Endothelial cell of coronary artery (primary cell): ENCODE measurements around the gene WBP1. TPM values are rescaled to one million over a fixed set of nuclear protein-coding genes. Genes with fewer than 3 reads are reported as not detected.

ENCODE experiments used
- total RNA-seq: library from RNA; depleted of rRNA; stranded (reverse); fragments of >200 nt; gene quantifications from 2 replicates; pipeline ENCODE4 v1.2.3, GENCODE V29; 2014

Gene WBP1
- 30.9 and 36.8 TPM in 2 replicates for total RNA-seq

GRCh38 chr2:74458132-74458937 is at the start of gene WBP1:
Gene WBP1, plus strand, starts transcription at chr2:74458438. Its CDS starts 165 bp downstream, at chr2:74458603.

DNA sequence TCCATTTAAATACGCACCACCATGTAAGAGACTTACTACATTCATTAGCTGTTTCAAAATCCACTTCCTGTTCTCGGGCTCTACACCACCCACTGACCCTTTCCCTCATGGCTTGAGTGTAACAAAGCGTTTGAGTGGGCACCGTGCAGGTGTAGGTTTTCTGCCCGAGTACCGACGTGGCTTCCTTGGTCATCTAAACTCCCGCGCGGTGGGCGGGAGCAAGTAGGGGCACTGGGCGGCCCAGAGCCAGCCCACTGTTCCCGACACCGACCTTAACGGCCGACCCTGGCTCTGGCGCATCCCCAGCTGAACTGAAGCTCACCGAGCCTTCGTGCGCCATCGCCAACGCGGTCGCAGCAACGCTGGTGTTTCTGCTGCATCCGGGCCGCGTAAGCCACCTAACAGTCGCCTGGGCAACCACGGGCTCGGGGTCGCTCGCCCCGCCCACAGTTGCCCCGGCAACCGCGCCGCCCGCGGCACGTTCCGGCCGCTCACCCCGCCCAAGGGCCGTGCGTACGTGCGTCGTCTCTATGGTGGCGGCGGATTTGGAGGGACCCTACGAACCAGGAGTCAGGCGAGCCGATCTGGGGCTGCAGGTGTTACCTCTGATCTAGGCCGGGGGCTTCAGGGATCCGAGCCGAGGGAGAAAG is 36.9 kb upstream of the WBP1 start, which contains the start of the genes C2orf81 and WDR54:
TSS of gene C2orf81 (minus strand) at position 399 of the 650 bp plus-strand sequence. CDS start at position 340, 59 bp downstream.
TSS of gene WDR54 (plus strand) at position 510 of the 650 bp plus-strand sequence. CDS start 424 bp downstream, outside the sequence.

GRCh38 chr2:74441690-74442482 is 16.4 kb upstream of the WBP1 start, which contains the start of gene RTKN:
Gene RTKN, minus strand, starts transcription at chr2:74441937. Its CDS starts 121 bp downstream, at chr2:74441816.

GRCh38 chr2:74454654-74455511 is 3.4 kb upstream of the WBP1 start, which contains the start of gene INO80B:
Gene INO80B, plus strand, starts transcription at chr2:74455087. Its CDS starts 30 bp downstream, at chr2:74455117.

DNA sequence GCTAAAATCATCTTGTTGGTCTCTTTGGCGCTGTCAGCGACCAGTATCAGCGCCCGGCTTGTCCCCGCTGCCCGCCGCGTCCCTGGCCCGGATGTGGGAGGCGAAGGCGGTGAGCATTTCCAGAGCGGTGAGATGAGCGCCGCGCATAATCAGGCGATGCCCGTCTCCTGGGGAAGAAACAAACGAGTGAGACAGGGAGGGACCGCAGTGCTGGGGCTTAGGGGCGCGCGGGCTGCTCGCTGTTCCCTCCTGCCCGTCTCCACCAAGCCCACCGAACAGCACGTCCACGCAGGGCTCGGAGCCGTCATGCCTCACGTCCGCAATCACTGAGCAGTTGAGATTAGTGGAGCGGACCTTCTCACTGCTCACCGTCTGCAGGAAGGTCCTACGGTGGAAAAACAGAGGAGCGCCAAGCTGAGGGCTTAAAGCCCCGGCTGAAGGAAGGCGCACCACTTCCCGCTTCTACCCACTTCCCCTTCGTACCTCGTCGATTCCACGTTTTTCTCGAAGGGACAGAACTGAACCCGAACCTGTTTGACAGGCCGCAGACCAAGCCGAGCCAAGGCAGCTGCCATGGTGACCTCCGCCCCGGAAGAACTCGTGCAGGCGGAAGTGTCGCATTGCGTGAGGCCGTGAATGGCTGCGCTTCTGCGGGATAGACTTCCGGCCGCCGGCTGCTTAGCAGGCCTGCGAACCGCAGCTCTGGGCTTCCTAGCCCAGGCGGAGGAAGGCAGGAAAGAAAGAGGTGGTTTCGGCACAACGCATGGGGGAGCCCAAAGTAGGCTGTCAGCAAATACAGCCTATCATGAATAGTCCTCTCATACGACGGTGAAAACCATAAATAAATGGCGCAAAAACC is 14.1 kb downstream of the WBP1 start, which contains the start of gene MRPL53:
TSS of gene MRPL53 (minus strand) at position 595 of the 859 bp plus-strand sequence. CDS start at position 575, 20 bp downstream.

GRCh38 chr2:74482801-74483674 is 24.8 kb downstream of the WBP1 start, which contains the start of the genes CCDC142 and TTC31:
Gene CCDC142, minus strand, starts transcription at chr2:74482998. Its CDS starts 161 bp downstream, at chr2:74482837.
Gene TTC31, plus strand, starts transcription at chr2:74483081. Its CDS starts 15 bp downstream, at chr2:74483096.

GRCh38 chr2:74499267-74499939 is 41.2 kb downstream of the WBP1 start, which contains the start of gene LBX2:
Gene LBX2, minus strand, starts transcription at chr2:74499603. Its CDS starts 66 bp downstream, at chr2:74499537.

GRCh38 chr2:74507145-74507925 is 49.1 kb downstream of the WBP1 start, which contains the start of gene PCGF1:
Gene PCGF1, minus strand, starts transcription at chr2:74507695. Its CDS starts 27 bp downstream, at chr2:74507668.

Other genes starting within 250 kb of the WBP1 start
- 0.09 TPM in 1 of 2 replicates, not detected in the other for gene SLC4A5, start 115.0 kb upstream of the WBP1 start, total RNA-seq
- 147 and 177 TPM in 2 replicates for gene DCTN1, start 78.1 kb upstream of the WBP1 start, total RNA-seq
- 0.09 and 0.19 TPM in 2 replicates for gene C2orf81, start 36.8 kb upstream of the WBP1 start, total RNA-seq
- 43.6 and 46.7 TPM in 2 replicates for gene WDR54, start 36.7 kb upstream of the WBP1 start, total RNA-seq
- gene RTKN, start 16.5 kb upstream of the WBP1 start, total RNA-seq, result 6.7 and 9.0 TPM in 2 replicates
- gene INO80B, start 3.4 kb upstream of the WBP1 start, total RNA-seq, result 8.5 and 15.2 TPM in 2 replicates
- 46.2 and 60.4 TPM in 2 replicates for gene MOGS, start 6.9 kb downstream of the WBP1 start, total RNA-seq
- gene MRPL53, start 14.2 kb downstream of the WBP1 start, total RNA-seq, result 49.9 and 50.5 TPM in 2 replicates
- gene CCDC142, start 24.6 kb downstream of the WBP1 start, total RNA-seq, result 13.0 and 24.2 TPM in 2 replicates
- 6.8 and 9.5 TPM in 2 replicates for gene TTC31, start 24.6 kb downstream of the WBP1 start, total RNA-seq
- 1.4 and 2.1 TPM in 2 replicates for gene LBX2, start 41.2 kb downstream of the WBP1 start, total RNA-seq
- gene PCGF1, start 49.3 kb downstream of the WBP1 start, total RNA-seq, result 13.7 and 16.8 TPM in 2 replicates
- gene TLX2, start 56.0 kb downstream of the WBP1 start, total RNA-seq, result not detected in 2 replicates
- 0.09 TPM in 1 of 2 replicates, not detected in the other for gene DQX1, start 67.8 kb downstream of the WBP1 start, total RNA-seq
- gene AUP1, start 71.3 kb downstream of the WBP1 start, total RNA-seq, result 91.2 and 104 TPM in 2 replicates
- 43.3 and 47.2 TPM in 2 replicates for gene HTRA2, start 71.5 kb downstream of the WBP1 start, total RNA-seq
- 0.99 and 31.5 TPM in 2 replicates for gene LOXL3, start 95.5 kb downstream of the WBP1 start, total RNA-seq
- gene DOK1, start 96.3 kb downstream of the WBP1 start, total RNA-seq, result 14.6 and 24.3 TPM in 2 replicates
- gene M1AP, start 189.9 kb downstream of the WBP1 start, total RNA-seq, result not detected in 2 replicates
- 4.0 and 5.9 TPM in 2 replicates for gene SEMA4F, start 195.8 kb downstream of the WBP1 start, total RNA-seq